Loucy (cell line): ENCODE measurements around the gene SYDE2.

Source experiments
- EZH2phosphoT487 ChIP-seq: fragments of 200-600 bp; IDR thresholded peaks from 2 replicates; pipeline ENCODE4 v1.6.1; 2018; ENCODE audit warnings: antibody characterized with exemption, mild to moderate bottlenecking, moderate library complexity, borderline replicate concordance
- TF ChIP-seq, protein P1 (sequence below): fragments of 200-600 bp; sonication (generic); conservative IDR thresholded peaks from 2 replicates; pipeline ENCODE4 v1.5.1; 2014; ENCODE audit warnings: mild to moderate bottlenecking, antibody characterized with exemption, low read length

DNA sequence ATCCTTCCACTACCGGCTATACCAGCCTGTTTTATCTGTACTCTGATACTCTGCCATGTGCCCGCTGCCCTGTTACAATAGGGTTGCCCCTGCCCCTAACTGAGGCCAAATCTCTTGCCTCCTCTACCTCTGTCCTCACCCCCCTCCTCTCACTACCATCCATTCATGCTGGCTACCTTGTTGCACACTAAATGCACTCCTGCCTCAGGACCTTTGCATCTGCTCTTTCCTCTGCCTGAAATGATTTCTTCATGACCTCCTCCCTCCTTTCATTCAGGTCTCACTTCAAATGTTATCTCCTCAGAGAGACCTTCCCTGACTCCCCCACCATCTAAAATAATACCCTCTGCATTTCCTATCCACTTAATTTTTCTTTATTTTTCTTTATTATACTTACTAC is 7.7 kb upstream of the SYDE2 start:
- TF ChIP-seq, protein P1, sequence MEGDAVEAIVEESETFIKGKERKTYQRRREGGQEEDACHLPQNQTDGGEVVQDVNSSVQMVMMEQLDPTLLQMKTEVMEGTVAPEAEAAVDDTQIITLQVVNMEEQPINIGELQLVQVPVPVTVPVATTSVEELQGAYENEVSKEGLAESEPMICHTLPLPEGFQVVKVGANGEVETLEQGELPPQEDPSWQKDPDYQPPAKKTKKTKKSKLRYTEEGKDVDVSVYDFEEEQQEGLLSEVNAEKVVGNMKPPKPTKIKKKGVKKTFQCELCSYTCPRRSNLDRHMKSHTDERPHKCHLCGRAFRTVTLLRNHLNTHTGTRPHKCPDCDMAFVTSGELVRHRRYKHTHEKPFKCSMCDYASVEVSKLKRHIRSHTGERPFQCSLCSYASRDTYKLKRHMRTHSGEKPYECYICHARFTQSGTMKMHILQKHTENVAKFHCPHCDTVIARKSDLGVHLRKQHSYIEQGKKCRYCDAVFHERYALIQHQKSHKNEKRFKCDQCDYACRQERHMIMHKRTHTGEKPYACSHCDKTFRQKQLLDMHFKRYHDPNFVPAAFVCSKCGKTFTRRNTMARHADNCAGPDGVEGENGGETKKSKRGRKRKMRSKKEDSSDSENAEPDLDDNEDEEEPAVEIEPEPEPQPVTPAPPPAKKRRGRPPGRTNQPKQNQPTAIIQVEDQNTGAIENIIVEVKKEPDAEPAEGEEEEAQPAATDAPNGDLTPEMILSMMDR, result no peak
- TF ChIP-seq EZH2phosphoT487, result no peak
